ENCODE data around the gene LUZP2. TPM values are rescaled to one million over a fixed set of nuclear protein-coding genes. Genes with fewer than 3 reads are reported as not detected.

The LUZP2 gene
- polyA plus RNA-seq, 1 donor (not counting 4 experiments of a cell fraction or from before 2014, with no cell fraction given) = 0.08 TPM

GRCh38 chr11:24896118-24896835 lies 399.4 kb downstream of the LUZP2 start:
- H3K4me3 ChIP-seq (ENCODE audit: control insufficient read depth in 2 of 3, extremely low read depth in 1 of 3, insufficient read depth in 2 of 3, low read depth in 1 of 3, low read length in 3 of 3) = no peak overlapping the region
- no peaks in the 10 kb centered on the region for H3K79me2 ChIP-seq (ENCODE audit: control insufficient read depth, insufficient read depth, low read length)
- H3K9ac ChIP-seq (ENCODE audit: control insufficient read depth, extremely low read depth, insufficient read depth, low read length) = no peak overlapping the region
- H3K9me3 ChIP-seq (ENCODE audit: control insufficient read depth, low read depth, low read length) = no peaks in the 10 kb centered on the region
- H3K4me2 ChIP-seq (ENCODE audit: control insufficient read depth, extremely low read depth, insufficient read depth, low read depth, low read length) = no peak overlapping the region
- H3K9me1 ChIP-seq (ENCODE audit: control insufficient read depth, extremely low read depth, insufficient read depth, low read length) = no peaks in the 10 kb centered on the region
- dilution Hi-C loops (cut with MboI; ENCODE audit: extremely low pct_ligation_motif_present, low sequenced_read_pairs) = no loop called here
- no peak overlapping the region for H3K27ac ChIP-seq (ENCODE audit: control insufficient read depth, insufficient read depth, low read length)
- no peaks in the 10 kb centered on the region for H3K36me3 ChIP-seq (ENCODE audit: control insufficient read depth in 2 of 2, extremely low read depth in 1 of 2, insufficient read depth in 2 of 2, low read length in 2 of 2)
- DNase-seq (ENCODE audit: low read depth, low spot score) (no peak), FAIRE-seq (no peak)
- TF ChIP-seq EZH2 (IDR thresholded peaks at IDR 0.05; ENCODE audit: low read length) (no peak), CTCF (optimal IDR thresholded peaks at IDR 0.05 in 1 of 3, IDR thresholded peaks at IDR 0.05 in 1 of 3, conservative IDR thresholded peaks at IDR 0.05 in 1 of 3; ENCODE audit: extremely low read depth in 1 of 3, insufficient read depth in 2 of 3, low read length in 3 of 3) (no peak)
- no peaks in the 10 kb centered on the region for H3K4me1 ChIP-seq (ENCODE audit: control insufficient read depth, extremely low read depth, insufficient read depth, low read length)
- H4K20me1 ChIP-seq (ENCODE audit: control insufficient read depth, extremely low read depth, insufficient read depth, low read length) = no peaks in the 10 kb centered on the region
- no peaks in the 10 kb centered on the region for H3K27me3 ChIP-seq (ENCODE audit: control insufficient read depth, extremely low read depth, insufficient read depth, low read length)
- no peak overlapping the region for H2AFZ ChIP-seq (ENCODE audit: control insufficient read depth, low read length)

- no peaks in the 10 kb centered on the region for H3K9me3 ChIP-seq (ENCODE audit: control insufficient read depth, low read depth, low read length)
- no peaks in the 10 kb centered on the region for H3K36me3 ChIP-seq (ENCODE audit: control insufficient read depth in 2 of 2, extremely low read depth in 1 of 2, insufficient read depth in 2 of 2, low read length in 2 of 2)
- dilution Hi-C loops (cut with MboI; ENCODE audit: extremely low pct_ligation_motif_present, low sequenced_read_pairs) = no loop called here
- H4K20me1 ChIP-seq (ENCODE audit: control insufficient read depth, extremely low read depth, insufficient read depth, low read length) = no peaks in the 10 kb centered on the region
- no peak overlapping the region for H3K4me2 ChIP-seq (ENCODE audit: control insufficient read depth, extremely low read depth, insufficient read depth, low read depth, low read length)
- no peaks in the 10 kb centered on the region for H3K9me1 ChIP-seq (ENCODE audit: control insufficient read depth, extremely low read depth, insufficient read depth, low read length)
- no peaks in the 10 kb centered on the region for H3K4me1 ChIP-seq (ENCODE audit: control insufficient read depth, extremely low read depth, insufficient read depth, low read length)
- peak overlapping the region; percentile 58 for H2AFZ ChIP-seq (ENCODE audit: control insufficient read depth, low read length)
- no peaks in the 10 kb centered on the region for H3K27me3 ChIP-seq (ENCODE audit: control insufficient read depth, extremely low read depth, insufficient read depth, low read length)
- TF ChIP-seq EZH2 (IDR thresholded peaks at IDR 0.05; ENCODE audit: low read length) = no peak
- TF ChIP-seq CTCF (optimal IDR thresholded peaks at IDR 0.05 in 1 of 3, IDR thresholded peaks at IDR 0.05 in 1 of 3, conservative IDR thresholded peaks at IDR 0.05 in 1 of 3; ENCODE audit: extremely low read depth in 1 of 3, insufficient read depth in 2 of 3, low read length in 3 of 3) = no peak
- H3K79me2 ChIP-seq (ENCODE audit: control insufficient read depth, insufficient read depth, low read length) = no peaks in the 10 kb centered on the region
- H3K9ac ChIP-seq (ENCODE audit: control insufficient read depth, extremely low read depth, insufficient read depth, low read length) = no peak overlapping the region
- DNase-seq (ENCODE audit: low read depth, low spot score) (no peak), FAIRE-seq (no peak)
- no peak overlapping the region for H3K4me3 ChIP-seq (ENCODE audit: control insufficient read depth in 2 of 3, extremely low read depth in 1 of 3, insufficient read depth in 2 of 3, low read depth in 1 of 3, low read length in 3 of 3)
- H3K27ac ChIP-seq (ENCODE audit: control insufficient read depth, insufficient read depth, low read length) = no peak overlapping the region
These were observed 403.7 kb downstream of the LUZP2 start for GRCh38 chr11:24900514-24900913.
